Esophagus squamous epithelium (tissue), 4 donors: ENCODE measurements around the gene OR10P1.

Experiments used
- CTCF ChIP-seq, 6 experiments: fragments of 450-650 bp in 4 of 6; fragments of 200-600 bp in 2 of 6; sonication (generic) in 2 of 6; IDR thresholded peaks; one replicate each; pipeline ENCODE4 v1.5.1; 2016 to 2019; ENCODE audit warnings: antibody characterized with exemption in 6 of 6, mild to moderate bottlenecking in 4 of 6, moderate library complexity in 4 of 6
- POLR2A ChIP-seq, 4 donors: fragments of 450-650 bp; IDR thresholded peaks; one replicate each; pipeline ENCODE4 v1.6.1; 2017; ENCODE audit warnings: antibody characterized with exemption in 4 of 4, mild to moderate bottlenecking in 4 of 4, moderate library complexity in 3 of 4

- TF ChIP-seq CTCF (IDR thresholded peaks at IDR 0.05) (no peak), POLR2A (IDR thresholded peaks at IDR 0.05) (no peak)
Measured at GRCh38 chr12:55642669-55643068, 6.0 kb downstream of the OR10P1 start.
